Keratinocyte (primary cell): ENCODE results near the gene BAZ2B. TPM values are rescaled to one million over a fixed set of nuclear protein-coding genes. Genes with fewer than 3 reads are reported as not detected.
A peak's percentile ranks its signal among the peaks of the same experiment; 100 is the strongest.

Experiments used
- DNase-seq: peaks from one replicate; pipeline ENCODE4 v3.0.0-alpha.2; 2011; ENCODE audit warnings: low read depth, missing footprints, low spot score
- FAIRE-seq: peaks from 2 replicates; lab custom pipeline; 2011; peaks lifted over from hg19 to GRCh38; lab: Jason Lieb, UNC
- H2AFZ ChIP-seq: 2 replicates; pipeline ENCODE4 v1.6.0; 2012; ENCODE audit warnings: low read length, control low read depth, inconsistent platforms; ENCODE audit not compliant: control insufficient read depth
- H3K27ac ChIP-seq: 2 replicates; pipeline ENCODE4 v1.5.1; 2011; ENCODE audit warnings: low read length; ENCODE audit not compliant: control insufficient read depth, insufficient read depth
- H3K27me3 ChIP-seq: 3 replicates; pipeline ENCODE4 v1.6.0; 2011; ENCODE audit warnings: low read length; ENCODE audit not compliant: control insufficient read depth, insufficient read depth; ENCODE audit errors: extremely low read depth
- H3K36me3 ChIP-seq, 2 experiments: 2 replicates in 1 of 2; 3 replicates in 1 of 2; pipeline ENCODE4 v1.5.1; 2011; ENCODE audit warnings: low read length in 2 of 2, mild to moderate bottlenecking in 1 of 2; ENCODE audit not compliant: control insufficient read depth in 2 of 2, insufficient read depth in 2 of 2; ENCODE audit errors: extremely low read depth in 1 of 2
- H3K4me1 ChIP-seq: 3 replicates; pipeline ENCODE4 v1.5.1; 2011; ENCODE audit warnings: low read length; ENCODE audit not compliant: control insufficient read depth, insufficient read depth; ENCODE audit errors: extremely low read depth
- H3K4me2 ChIP-seq: 3 replicates; pipeline ENCODE4 v1.6.0; 2011; ENCODE audit warnings: low read depth, low read length; ENCODE audit not compliant: control insufficient read depth, insufficient read depth; ENCODE audit errors: extremely low read depth
- H3K4me3 ChIP-seq, 3 experiments: fragments of 200-600 bp in 1 of 3; sonication (generic) in 1 of 3; 2 replicates in 2 of 3; 3 replicates in 1 of 3; pipeline ENCODE4 v1.5.1; 2011 to 2016; ENCODE audit warnings: low read length in 3 of 3, mild to moderate bottlenecking in 3 of 3, control low read depth in 2 of 3, inconsistent platforms in 1 of 3, low read depth in 1 of 3, mixed read lengths in 1 of 3, mixed run types in 1 of 3, moderate library complexity in 1 of 3; ENCODE audit not compliant: control insufficient read depth in 2 of 3, insufficient read depth in 2 of 3; ENCODE audit errors: extremely low read depth in 1 of 3
- H3K79me2 ChIP-seq: 2 replicates; pipeline ENCODE4 v1.6.0; 2012; ENCODE audit warnings: low read length; ENCODE audit not compliant: control insufficient read depth, insufficient read depth
- H3K9ac ChIP-seq: 3 replicates; pipeline ENCODE4 v1.6.0; 2011; ENCODE audit warnings: low read length; ENCODE audit not compliant: control insufficient read depth, insufficient read depth; ENCODE audit errors: extremely low read depth
- H3K9me1 ChIP-seq: 3 replicates; pipeline ENCODE4 v1.6.0; 2011; ENCODE audit warnings: low read length; ENCODE audit not compliant: control insufficient read depth, insufficient read depth; ENCODE audit errors: extremely low read depth
- H3K9me3 ChIP-seq: 2 replicates; pipeline ENCODE4 v1.5.1; 2012; ENCODE audit warnings: low read depth, low read length; ENCODE audit not compliant: control insufficient read depth
- H4K20me1 ChIP-seq: 3 replicates; pipeline ENCODE4 v1.6.0; 2011; ENCODE audit warnings: low read length; ENCODE audit not compliant: control insufficient read depth, insufficient read depth; ENCODE audit errors: extremely low read depth
- CTCF ChIP-seq, 3 experiments: IDR thresholded peaks in 1 of 3; conservative IDR thresholded peaks in 1 of 3; optimal IDR thresholded peaks in 1 of 3; 2 replicates in 2 of 3; 3 replicates in 1 of 3; pipeline versions ENCODE3 to v1.5.1; 2011; ENCODE audit warnings: low read length in 3 of 3, mild to moderate bottlenecking in 3 of 3, moderate library complexity in 2 of 3, control low read depth in 1 of 3, inconsistent platforms in 1 of 3; ENCODE audit not compliant: insufficient read depth in 2 of 3; ENCODE audit errors: extremely low read depth in 1 of 3
- EZH2 ChIP-seq: IDR thresholded peaks from one replicate; pipeline ENCODE4 v1.6.1; 2012; ENCODE audit warnings: inconsistent platforms, mild to moderate bottlenecking, low read length, moderate library complexity
- dilution Hi-C: fragments of 300-500 bp; cut with MboI; formaldehyde crosslinking; loops from one replicate; pipeline ENCODE4 v1.7.0; 2020; ENCODE audit warnings: low sequenced_read_pairs; ENCODE audit not compliant: extremely low pct_ligation_motif_present
- polyA plus RNA-seq, 5 experiments: library from polyadenylated mRNA; depleted of rRNA in 3 of 5; stranded (reverse) in 3 of 5; stranded (forward) in 1 of 5; unstranded in 1 of 5; fragments of >200 nt; gene quantifications; 1 replicate in 1 of 5; 2 replicates in 3 of 5; 3 replicates in 1 of 5; pipeline versions ENCODE4 v1.2.1 to v1.2.3, GENCODE V29; 2011 to 2012; ENCODE audit warnings: missing spikeins in 2 of 5, low read depth in 1 of 5, low replicate concordance in 1 of 5

Gene BAZ2B
- polyA plus RNA-seq, 1 donor (not counting 4 experiments of a cell fraction or from before 2014, with no cell fraction given): 27.0 TPM

- peak overlapping the region; percentile 88 for H3K9ac ChIP-seq
- FAIRE-seq (no peak), DNase-seq (no peak)
- no peaks in the 10 kb centered on the region for H3K9me3 ChIP-seq
- peak overlapping the region; percentile 84 for H3K4me2 ChIP-seq
- no peaks in the 10 kb centered on the region for H3K27me3 ChIP-seq
- no peak overlapping the region for H3K27ac ChIP-seq
- no peaks in the 10 kb centered on the region for H3K79me2 ChIP-seq
- H3K36me3 ChIP-seq: peaks cover 0 to 2% of the 10 kb centered on the region in 2 experiments
- no peak overlapping the region for H2AFZ ChIP-seq
- dilution Hi-C loops: no loop called here
- no peaks in the 10 kb centered on the region for H4K20me1 ChIP-seq
- H3K9me1 ChIP-seq: no peaks in the 10 kb centered on the region
- peak overlapping the region in 2 of 3 experiments; percentile 72 to 78 for H3K4me3 ChIP-seq
- TF ChIP-seq EZH2 (no peak), CTCF (optimal IDR thresholded peaks at IDR 0.05 in 1 of 3, IDR thresholded peaks at IDR 0.05 in 1 of 3, conservative IDR thresholded peaks at IDR 0.05 in 1 of 3; ENCODE audit: extremely low read depth in 1 of 3, insufficient read depth in 2 of 3, low read length in 3 of 3) (no peak)
- peaks cover 13% of the 10 kb centered on the region for H3K4me1 ChIP-seq
Measured at GRCh38 chr2:159285433-159285832, 330.9 kb downstream of the BAZ2B start.

- TF ChIP-seq EZH2: no peak
- no peak for TF ChIP-seq CTCF (optimal IDR thresholded peaks at IDR 0.05 in 1 of 3, IDR thresholded peaks at IDR 0.05 in 1 of 3, conservative IDR thresholded peaks at IDR 0.05 in 1 of 3; ENCODE audit: extremely low read depth in 1 of 3, insufficient read depth in 2 of 3, low read length in 3 of 3)
- no peaks in the 10 kb centered on the region for H4K20me1 ChIP-seq
- no peak overlapping the region for H3K9ac ChIP-seq
- dilution Hi-C loops: no loop called here
- no peak overlapping the region for H3K27ac ChIP-seq
- H3K9me1 ChIP-seq: no peaks in the 10 kb centered on the region
- DNase-seq (no peak), FAIRE-seq (no peak)
- H3K36me3 ChIP-seq: peaks cover 0 to 2% of the 10 kb centered on the region in 2 experiments
- H3K4me2 ChIP-seq: no peak overlapping the region
- H3K9me3 ChIP-seq: no peaks in the 10 kb centered on the region
- peaks cover 9% of the 10 kb centered on the region for H3K4me1 ChIP-seq
- H3K79me2 ChIP-seq: no peaks in the 10 kb centered on the region
- H3K4me3 ChIP-seq: no peak overlapping the region
- H3K27me3 ChIP-seq: no peaks in the 10 kb centered on the region
- H2AFZ ChIP-seq: no peak overlapping the region
Measured at GRCh38 chr2:159283529-159283928, 332.8 kb downstream of the BAZ2B start.
